Pericardium fibroblast (primary cell): Measurements from ENCODE around the gene ALG2. TPM values are rescaled to one million over a fixed set of nuclear protein-coding genes. Genes with fewer than 3 reads are reported as not detected.

Experiments
- total RNA-seq: library from RNA; depleted of rRNA; stranded (reverse); fragments of >200 nt; gene quantifications from 2 replicates; pipeline ENCODE4 v1.2.3, GENCODE V29; 2015

The ALG2 gene
- 38.7 and 47.8 TPM in 2 replicates for total RNA-seq

DNA sequence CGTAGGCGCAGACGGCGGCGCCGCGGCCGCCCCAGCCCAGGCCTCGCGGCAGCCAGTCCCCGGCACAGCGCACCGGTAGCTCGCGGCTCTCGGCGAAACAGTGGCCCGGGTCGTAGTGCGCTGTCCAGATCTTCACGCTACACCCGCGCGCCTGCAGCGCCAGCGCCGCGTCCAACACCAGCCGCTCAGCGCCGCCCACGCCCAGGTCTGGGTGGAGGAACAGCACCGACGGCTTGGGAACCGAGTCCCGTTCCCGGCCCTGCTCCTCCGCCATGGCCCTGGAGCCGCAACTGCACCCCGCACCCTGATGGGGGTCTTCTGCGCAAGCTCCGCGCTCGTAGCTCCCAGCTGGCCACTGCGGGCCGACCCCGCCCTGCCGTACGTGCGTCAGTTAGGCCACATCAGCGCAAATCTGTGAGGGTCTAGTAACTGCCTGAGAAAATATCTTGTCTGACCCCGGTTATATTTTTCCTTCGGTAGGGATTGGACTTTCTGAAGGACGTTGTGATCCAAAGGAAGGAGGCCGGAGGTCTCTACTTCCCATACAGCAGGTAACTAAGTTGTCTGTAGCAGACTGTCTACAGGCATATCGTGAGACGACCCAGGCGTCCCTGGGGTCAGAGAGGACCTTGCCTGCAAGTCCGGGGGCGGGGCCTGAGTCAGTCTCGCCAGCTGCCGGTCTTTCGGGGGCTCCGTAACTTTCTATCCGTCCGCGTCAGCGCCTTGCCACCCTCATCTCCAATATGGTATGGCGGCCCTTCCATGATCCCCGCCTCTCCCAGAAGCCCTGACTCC lies at the start of gene ALG2, which contains the start of gene SEC61B:
Gene ALG2 (minus strand): TSS at position 322 of the 795 bp plus-strand sequence. CDS start 48 bp downstream, at position 274.
Gene SEC61B (plus strand): TSS at position 662 of the 795 bp plus-strand sequence. CDS start 82 bp downstream, at position 744.

Other genes starting within 250 kb of the ALG2 start
- gene TGFBR1, start 116.8 kb downstream of the ALG2 start, total RNA-seq, result 12.6 and 17.5 TPM in 2 replicates
- 96.7 and 212 TPM in 2 replicates for gene SEC61B, start 340 bp upstream of the ALG2 start, total RNA-seq